GM12891 (cell line): ENCODE data around the gene PTPRN2.

ENCODE experiments used
- POLR2A ChIP-seq: IDR thresholded peaks from 2 replicates; pipeline ENCODE4 v1.6.1; 2011; ENCODE audit warnings: low read depth, low read length, control low read depth
- POLR2AphosphoS5 ChIP-seq: IDR thresholded peaks from 2 replicates; pipeline ENCODE4 v1.6.1; 2011; ENCODE audit warnings: low read depth, low read length, control low read depth
- TAF1 ChIP-seq: IDR thresholded peaks from 2 replicates; pipeline ENCODE4 v1.6.1; 2011; ENCODE audit warnings: low read depth, low read length, control low read depth

- TF ChIP-seq POLR2AphosphoS5: no peak
- no peak for TF ChIP-seq TAF1
- TF ChIP-seq POLR2A: no peak
These were observed 611.2 kb downstream of the PTPRN2 start for GRCh38 chr7:157976406-157976805.
